Fibroblast of mammary gland (primary cell): ENCODE results near the gene DNAJC6.

Experiments used
- DNase-seq: peaks from one replicate; pipeline ENCODE4 v3.0.0-alpha.2; 2010; ENCODE audit warnings: low read depth
- H3K4me3 ChIP-seq: 2 replicates; pipeline ENCODE4 v1.5.1; 2011; ENCODE audit warnings: low read depth, mild to moderate bottlenecking, low read length, moderate library complexity; ENCODE audit not compliant: control insufficient read depth
- TF ChIP-seq, protein P1 (sequence below): conservative IDR thresholded peaks from 2 replicates; pipeline ENCODE4 v1.5.1; 2011; ENCODE audit warnings: low read depth, low read length, inconsistent platforms; ENCODE audit not compliant: control insufficient read depth, insufficient read depth

Gene DNAJC6

DNA sequence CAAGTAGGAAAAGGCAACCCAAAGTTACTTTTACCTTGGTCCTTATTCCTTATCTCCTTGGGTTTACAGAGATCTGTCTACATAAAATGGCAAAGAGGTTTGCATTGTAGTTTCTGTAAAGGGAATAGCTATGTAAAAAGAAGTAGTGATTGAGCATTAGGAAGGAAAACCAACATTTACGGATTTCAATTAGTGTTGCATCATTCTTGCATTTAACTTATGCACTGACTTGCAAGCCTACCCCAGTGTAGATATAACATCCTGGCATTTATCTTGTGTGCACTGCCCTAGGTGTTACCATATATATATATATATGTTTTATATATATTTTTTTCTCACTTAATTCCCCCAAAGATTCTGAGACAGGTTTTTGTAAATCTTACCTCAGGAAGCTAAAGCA lies 107.4 kb downstream of the DNAJC6 start:
- no peak for DNase-seq
- no peak overlapping the region for H3K4me3 ChIP-seq
- TF ChIP-seq, protein P1, sequence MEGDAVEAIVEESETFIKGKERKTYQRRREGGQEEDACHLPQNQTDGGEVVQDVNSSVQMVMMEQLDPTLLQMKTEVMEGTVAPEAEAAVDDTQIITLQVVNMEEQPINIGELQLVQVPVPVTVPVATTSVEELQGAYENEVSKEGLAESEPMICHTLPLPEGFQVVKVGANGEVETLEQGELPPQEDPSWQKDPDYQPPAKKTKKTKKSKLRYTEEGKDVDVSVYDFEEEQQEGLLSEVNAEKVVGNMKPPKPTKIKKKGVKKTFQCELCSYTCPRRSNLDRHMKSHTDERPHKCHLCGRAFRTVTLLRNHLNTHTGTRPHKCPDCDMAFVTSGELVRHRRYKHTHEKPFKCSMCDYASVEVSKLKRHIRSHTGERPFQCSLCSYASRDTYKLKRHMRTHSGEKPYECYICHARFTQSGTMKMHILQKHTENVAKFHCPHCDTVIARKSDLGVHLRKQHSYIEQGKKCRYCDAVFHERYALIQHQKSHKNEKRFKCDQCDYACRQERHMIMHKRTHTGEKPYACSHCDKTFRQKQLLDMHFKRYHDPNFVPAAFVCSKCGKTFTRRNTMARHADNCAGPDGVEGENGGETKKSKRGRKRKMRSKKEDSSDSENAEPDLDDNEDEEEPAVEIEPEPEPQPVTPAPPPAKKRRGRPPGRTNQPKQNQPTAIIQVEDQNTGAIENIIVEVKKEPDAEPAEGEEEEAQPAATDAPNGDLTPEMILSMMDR: no peak

DNA sequence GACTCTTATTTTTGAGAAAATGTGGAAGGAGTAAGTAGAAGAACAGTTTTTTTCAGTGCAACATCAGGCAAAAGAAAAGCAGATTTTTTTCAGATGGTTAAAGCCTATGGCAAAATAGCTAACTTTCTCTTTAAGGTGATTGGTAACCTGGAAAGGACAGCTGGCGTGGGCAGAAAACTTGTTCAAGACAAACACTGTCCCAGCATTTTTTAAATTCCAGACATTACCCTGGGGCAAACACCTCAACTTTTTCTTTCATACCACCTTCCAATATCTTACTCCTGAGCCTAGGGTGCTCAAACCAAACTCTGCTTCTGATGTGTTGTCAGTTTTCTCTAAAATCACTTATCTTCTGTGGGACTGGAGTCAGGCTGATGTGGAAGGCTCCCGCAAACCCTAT lies 108.4 kb downstream of the DNAJC6 start:
- TF ChIP-seq, protein P1: no peak
- H3K4me3 ChIP-seq: no peak overlapping the region
- no peak for DNase-seq

GRCh38 chr1:65418522-65419185 lies 109.3 kb downstream of the DNAJC6 start:
- TF ChIP-seq, protein P1: no peak
- no peak for DNase-seq
- H3K4me3 ChIP-seq: no peak overlapping the region

DNA sequence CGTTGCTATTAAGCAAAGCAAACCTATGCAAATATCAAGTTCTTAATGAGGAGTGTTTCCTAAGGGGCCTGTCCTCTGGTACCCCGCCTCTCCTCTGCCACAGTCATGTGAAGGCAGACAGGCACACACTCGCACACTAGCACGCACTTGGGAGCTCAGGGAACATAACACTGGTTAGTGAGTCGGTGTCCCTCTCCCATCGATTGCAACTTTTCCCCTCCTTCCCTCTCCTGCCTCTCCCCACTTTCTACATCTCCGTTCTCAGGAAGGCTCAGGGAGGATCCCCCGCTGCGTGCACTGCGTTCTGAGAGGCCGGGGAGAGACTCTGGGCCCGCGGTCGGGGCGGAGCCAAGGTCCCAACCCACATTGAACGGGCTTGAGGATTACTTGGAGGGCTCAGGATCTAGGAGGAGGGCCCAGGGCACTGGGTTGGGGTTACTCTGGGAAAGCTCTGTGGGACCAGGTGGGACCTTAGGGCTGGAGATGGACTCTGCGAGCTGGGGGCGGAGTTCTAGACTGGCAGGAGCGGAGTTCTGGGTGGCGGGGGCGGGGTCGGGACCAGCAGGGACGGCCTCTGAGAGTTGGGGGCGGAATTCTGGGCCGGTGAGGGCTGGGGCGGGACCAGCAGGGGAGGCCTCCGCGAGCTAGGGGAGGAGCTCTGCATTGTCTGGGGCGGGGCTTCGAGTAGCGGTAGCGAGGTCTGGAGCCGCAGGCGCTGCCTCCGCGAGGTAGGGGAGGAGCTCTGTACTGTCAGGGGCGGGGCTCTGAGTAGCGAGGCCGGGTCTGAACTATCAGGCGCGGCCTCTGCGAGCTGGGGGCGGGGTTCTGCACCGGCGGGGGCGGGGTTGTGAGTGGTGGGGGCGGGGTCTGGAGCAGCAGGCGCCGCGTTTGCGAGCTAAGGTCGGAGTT lies 110.6 kb downstream of the DNAJC6 start:
- DNase-seq: peak; percentile 98
- peak overlapping the region; percentile 69 for H3K4me3 ChIP-seq
- TF ChIP-seq, protein P1: no peak

DNA sequence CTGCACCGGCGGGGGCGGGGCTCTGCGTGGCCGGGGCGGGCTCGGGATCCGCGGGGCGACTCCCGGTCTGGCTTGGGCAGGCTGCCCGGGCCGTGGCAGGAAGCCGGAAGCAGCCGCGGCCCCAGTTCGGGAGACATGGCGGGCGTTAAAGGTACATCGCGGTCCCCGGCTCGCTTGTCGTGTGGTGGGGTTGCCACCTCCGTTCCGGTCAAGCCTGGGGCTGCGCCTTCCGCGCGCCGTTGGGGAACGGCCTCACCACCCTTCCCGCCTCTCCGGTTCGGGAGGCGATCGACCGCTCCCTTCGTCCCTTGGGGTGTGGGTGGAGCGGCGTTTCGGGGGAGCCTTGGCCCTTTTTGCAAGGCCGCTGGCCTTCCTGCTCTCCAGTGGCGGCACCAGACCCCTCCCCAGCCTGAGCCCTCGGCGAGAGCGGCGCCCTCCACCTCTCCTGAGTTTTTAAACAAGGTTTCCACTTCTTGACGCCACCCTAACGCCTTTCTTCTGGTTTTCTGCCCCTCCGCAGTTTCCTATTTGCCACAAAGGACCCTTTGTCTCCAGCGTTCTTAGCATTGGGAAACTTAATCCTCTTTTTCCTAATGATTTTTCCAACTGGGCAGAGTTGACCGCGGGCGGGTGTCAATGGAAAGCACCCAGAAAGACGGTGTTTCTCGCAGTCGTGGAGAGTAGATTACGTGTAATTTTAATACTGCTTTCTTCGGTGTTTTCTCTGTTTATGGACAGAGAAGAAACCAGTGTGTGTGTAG lies 111.4 kb downstream of the DNAJC6 start, which contains the start of the genes LEPR and LEPROT:
Gene LEPR, plus strand, starts transcription at position 79 of the 761 bp plus-strand sequence. CDS start 144,898 bp downstream, outside the sequence.
Gene LEPROT, plus strand, starts transcription at position 79 of the 761 bp plus-strand sequence. Its CDS starts 57 bp downstream, at position 136.
- DNase-seq: no peak
- H3K4me3 ChIP-seq: peak within 1 kb of the TSS; percentile 93

DNA sequence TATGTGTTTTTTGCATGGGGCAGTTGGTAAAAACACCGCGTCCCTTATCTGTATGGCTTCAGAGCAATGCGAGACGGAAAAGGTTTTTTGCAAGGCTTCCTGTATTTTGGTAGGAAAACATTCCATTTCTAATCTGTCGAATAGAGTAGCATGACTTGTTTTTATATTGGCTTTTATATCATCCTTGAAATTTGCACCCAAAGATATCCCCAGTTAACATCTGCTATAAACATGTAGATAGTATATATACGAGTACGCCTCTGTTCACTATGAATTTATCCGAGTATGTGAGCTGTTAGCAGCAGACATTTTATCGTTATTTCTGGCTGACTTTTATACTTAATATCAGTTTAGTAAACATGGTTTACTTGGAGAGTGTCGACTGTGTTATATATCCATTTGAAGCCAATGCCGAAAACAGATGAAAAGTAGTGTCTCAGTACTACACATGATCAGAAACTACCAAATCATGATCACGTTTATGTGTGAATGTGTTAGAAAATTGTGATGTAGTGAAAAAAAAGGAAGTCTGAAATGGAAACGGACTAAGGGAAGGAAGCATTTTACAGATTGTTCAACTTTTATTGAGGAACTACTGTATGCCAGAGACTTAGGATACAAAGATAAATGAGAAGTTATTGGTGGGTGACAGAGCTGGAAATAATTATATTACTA lies 112.1 kb downstream of the DNAJC6 start:
- peak overlapping the region; percentile 93 for H3K4me3 ChIP-seq
- DNase-seq: peak; percentile 11
- TF ChIP-seq, protein P1: no peak

More for the DNA sequence above, 111.4 kb downstream of the DNAJC6 start, which contains the start of the genes LEPR and LEPROT:
- TF ChIP-seq, protein P1: no peak
